ENCODE data around the gene RNF26.
A peak's percentile ranks its signal among the peaks of the same experiment; 100 is the strongest.

Gene RNF26

DNA sequence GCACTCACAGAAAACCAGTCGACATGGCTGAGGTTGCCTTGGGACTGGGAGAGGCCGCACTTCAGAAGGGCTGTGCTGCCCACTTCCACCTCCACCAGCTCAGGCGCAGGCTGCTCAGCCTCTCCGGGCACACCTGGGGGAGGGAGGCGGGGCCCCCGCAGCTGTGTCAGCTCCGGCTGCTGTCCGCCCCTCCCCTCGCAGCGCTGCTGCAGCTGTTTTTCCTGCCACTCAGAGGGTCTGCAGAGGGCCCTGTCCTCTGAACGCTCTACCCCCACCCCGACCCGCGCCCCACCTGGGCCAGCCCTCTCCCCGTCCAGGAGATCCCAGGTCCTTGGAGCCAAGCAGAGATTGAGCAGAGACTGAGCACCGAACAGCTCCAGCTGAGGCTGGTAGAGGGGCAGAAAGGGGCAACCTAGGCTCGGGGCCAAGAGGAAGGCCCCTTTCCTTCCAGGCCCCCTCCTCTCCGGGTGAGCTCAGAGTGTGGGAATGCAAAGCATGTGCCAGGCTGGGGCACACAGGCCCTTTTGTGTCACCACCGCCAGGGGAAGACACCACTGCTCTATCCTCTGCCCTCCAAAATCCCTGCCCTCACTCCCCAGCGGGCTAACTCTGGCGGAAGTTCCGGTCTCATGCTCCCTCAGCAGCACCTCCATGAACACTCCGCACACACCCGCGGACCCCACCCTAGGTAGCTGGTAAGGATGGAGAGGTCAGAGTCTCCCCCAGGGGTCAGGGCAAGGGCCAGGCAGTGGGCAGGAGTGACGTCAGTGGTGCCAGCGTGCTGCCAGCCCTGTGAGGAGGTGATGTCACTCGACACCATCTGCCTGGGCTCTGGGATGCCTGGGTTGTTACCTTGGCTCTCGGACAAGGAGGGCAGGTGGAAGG lies 19.0 kb upstream of the RNF26 start:
- Histone ChIP-seq H3K27me3 (ENCODE audit: control insufficient read depth in 2 of 2, insufficient read depth in 2 of 2, low read length in 2 of 2) (peaks cover 18 to 38% of the 10 kb centered on the region in 2 donors), H3K9me3 (ENCODE audit: control insufficient read depth in 2 of 2, low read length in 2 of 2) (no peaks in the 10 kb centered on the region), H3K27ac (ENCODE audit: low read depth in 2 of 2, low read length in 2 of 2) (peak overlapping the region; percentile 63 to 68), H3K9ac (ENCODE audit: low read depth in 1 of 2, low read length in 2 of 2) (peak overlapping the region; percentile 59 to 65), H3K4me1 (ENCODE audit: control insufficient read depth in 2 of 2, insufficient read depth in 2 of 2, low read length in 2 of 2) (peaks cover 10 to 32% of the 10 kb centered on the region in 2 donors), H3K36me3 (ENCODE audit: control insufficient read depth in 2 of 2, insufficient read depth in 2 of 2, low read length in 2 of 2) (no peaks in the 10 kb centered on the region), H3K4me3 (ENCODE audit: low read length in 2 of 2) (peak overlapping the region; percentile 66 to 69)

GRCh38 chr11:119316016-119316728 lies 18.2 kb upstream of the RNF26 start:
- Histone ChIP-seq H3K4me3 (ENCODE audit: low read length in 2 of 2) (peak overlapping the region; percentile 66 to 69), H3K4me1 (ENCODE audit: control insufficient read depth in 2 of 2, insufficient read depth in 2 of 2, low read length in 2 of 2) (peaks cover 13 to 39% of the 10 kb centered on the region in 2 donors), H3K27me3 (ENCODE audit: control insufficient read depth in 2 of 2, insufficient read depth in 2 of 2, low read length in 2 of 2) (peaks cover 18 to 42% of the 10 kb centered on the region in 2 donors), H3K9ac (ENCODE audit: low read depth in 1 of 2, low read length in 2 of 2) (peak overlapping the region; percentile 59 to 65), H3K9me3 (ENCODE audit: control insufficient read depth in 2 of 2, low read length in 2 of 2) (no peaks in the 10 kb centered on the region), H3K27ac (ENCODE audit: low read depth in 2 of 2, low read length in 2 of 2) (peak overlapping the region; percentile 63 to 68), H3K36me3 (ENCODE audit: control insufficient read depth in 2 of 2, insufficient read depth in 2 of 2, low read length in 2 of 2) (no peaks in the 10 kb centered on the region)

DNA sequence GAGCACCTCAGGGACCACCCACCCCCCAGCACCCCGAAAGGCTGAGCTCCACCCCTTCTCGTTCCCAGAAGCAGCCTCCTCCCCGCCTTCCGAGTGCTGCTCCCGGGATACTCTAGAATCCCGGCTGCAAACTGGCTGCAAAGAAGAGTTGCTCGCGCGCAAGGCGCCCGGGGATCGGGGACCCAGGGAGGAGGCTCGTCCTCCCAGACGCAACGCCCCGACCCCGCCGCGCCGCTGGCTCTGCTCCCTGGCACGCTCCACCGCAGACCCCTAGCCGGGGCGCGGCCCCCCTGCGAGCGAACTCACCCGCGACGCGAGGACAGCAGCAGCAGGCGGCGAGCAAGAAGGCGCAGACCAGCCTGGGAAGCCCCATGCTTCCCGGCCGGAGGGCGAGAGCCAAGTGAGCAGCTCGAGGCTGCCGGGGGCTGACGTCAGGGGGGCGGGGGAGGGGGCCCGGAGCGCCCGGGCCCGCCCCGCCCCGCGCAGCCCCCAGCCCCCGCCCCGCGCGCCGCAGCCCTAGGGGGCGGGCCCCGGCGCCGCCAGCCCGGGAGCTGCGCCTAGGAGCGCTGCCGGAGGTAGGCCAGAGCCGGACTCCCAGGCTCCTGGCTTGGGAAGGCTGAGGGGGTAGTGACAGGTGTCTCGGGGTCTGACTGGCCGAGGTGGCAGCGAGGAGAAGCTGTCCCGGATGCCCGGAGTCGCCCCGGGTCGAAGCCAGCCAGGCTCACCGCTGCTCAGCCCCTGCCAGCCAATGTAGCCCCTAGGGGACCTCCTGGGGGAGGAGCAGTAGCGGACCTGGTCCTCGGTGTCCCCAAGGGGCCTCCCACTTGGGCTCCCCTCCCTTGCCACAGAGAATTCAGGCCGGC lies 17.4 kb upstream of the RNF26 start, which contains the start of gene MCAM:
MCAM (minus strand) TSS at position 402 of the 863 bp plus-strand sequence; CDS start at position 373, 29 bp downstream.
- no peaks in the 10 kb centered on the region for H3K36me3 ChIP-seq (ENCODE audit: control insufficient read depth in 2 of 2, insufficient read depth in 2 of 2, low read length in 2 of 2)
- H3K9ac ChIP-seq (ENCODE audit: low read depth in 1 of 2, low read length in 2 of 2) = peak within 1 kb of the TSS; percentile 59 to 65
- H3K27me3 ChIP-seq (ENCODE audit: control insufficient read depth in 2 of 2, insufficient read depth in 2 of 2, low read length in 2 of 2) = peaks cover 18 to 46% of the 10 kb centered on the region in 2 donors
- peak within 1 kb of the TSS; percentile 66 to 69 for H3K4me3 ChIP-seq (ENCODE audit: low read length in 2 of 2)
- H3K4me1 ChIP-seq (ENCODE audit: control insufficient read depth in 2 of 2, insufficient read depth in 2 of 2, low read length in 2 of 2) = peaks cover 19 to 44% of the 10 kb centered on the region in 2 donors
- no peaks in the 10 kb centered on the region for H3K9me3 ChIP-seq (ENCODE audit: control insufficient read depth in 2 of 2, low read length in 2 of 2)
- peak within 1 kb of the TSS; percentile 70 to 83 for H3K27ac ChIP-seq (ENCODE audit: low read depth in 2 of 2, low read length in 2 of 2)

- Histone ChIP-seq H3K4me3 (ENCODE audit: low read length in 2 of 2) (peak overlapping the region in 1 of 2 donors; percentile 13), H3K27ac (ENCODE audit: low read depth in 2 of 2, low read length in 2 of 2) (peak overlapping the region; percentile 70 to 83), H3K27me3 (ENCODE audit: control insufficient read depth in 2 of 2, insufficient read depth in 2 of 2, low read length in 2 of 2) (peaks cover 18 to 46% of the 10 kb centered on the region in 2 donors), H3K9me3 (ENCODE audit: control insufficient read depth in 2 of 2, low read length in 2 of 2) (no peaks in the 10 kb centered on the region), H3K4me1 (ENCODE audit: control insufficient read depth in 2 of 2, insufficient read depth in 2 of 2, low read length in 2 of 2) (peaks cover 19 to 44% of the 10 kb centered on the region in 2 donors), H3K9ac (ENCODE audit: low read depth in 1 of 2, low read length in 2 of 2) (no peak overlapping the region), H3K36me3 (ENCODE audit: control insufficient read depth in 2 of 2, insufficient read depth in 2 of 2, low read length in 2 of 2) (no peaks in the 10 kb centered on the region)
Measured at GRCh38 chr11:119317592-119318239, 16.6 kb upstream of the RNF26 start.

DNA sequence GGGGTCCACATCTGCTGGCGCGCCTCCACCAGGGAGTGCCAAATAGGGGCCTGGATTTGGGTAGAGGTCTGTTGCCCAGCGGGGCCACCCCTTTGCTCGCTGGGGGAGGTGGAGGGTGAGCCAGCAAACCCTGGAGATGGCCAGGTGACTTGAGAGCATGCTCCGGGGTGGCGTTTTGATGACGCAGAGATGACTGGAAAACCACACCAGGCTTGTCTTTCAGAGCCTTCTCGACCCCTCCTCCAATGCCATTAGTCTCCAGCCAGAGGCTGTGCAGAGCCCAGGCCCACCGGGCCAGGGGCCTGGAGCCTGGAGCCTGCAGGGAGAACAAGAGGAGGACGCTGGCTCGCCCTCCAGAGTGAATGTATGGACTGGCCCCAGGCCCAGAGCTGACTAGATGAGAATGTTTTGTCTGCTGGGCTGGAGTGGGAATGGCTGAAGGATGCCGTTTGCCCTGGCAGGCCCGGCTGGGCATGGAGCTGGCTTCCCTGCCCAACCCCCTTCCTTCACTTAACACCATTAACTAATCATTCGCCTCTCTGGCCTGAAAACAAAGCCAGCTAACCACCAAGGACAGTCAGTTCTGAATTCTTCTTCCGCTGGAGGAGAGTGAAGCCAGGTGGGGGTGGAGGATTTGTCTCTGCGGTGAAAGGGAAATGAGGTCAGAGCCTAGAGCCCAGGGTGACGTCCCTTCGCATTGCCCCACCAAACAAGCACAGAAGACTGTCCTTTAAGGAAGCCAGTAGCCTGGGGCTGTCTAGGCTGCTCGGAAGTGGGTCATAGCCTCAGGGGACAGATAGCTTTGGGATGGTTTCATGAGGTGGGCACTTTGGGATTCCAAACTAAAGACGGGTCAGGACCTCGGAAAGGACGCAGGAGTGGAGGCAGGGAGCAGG lies 15.8 kb upstream of the RNF26 start:
- Histone ChIP-seq H3K36me3 (ENCODE audit: control insufficient read depth in 2 of 2, insufficient read depth in 2 of 2, low read length in 2 of 2) (no peaks in the 10 kb centered on the region), H3K4me1 (ENCODE audit: control insufficient read depth in 2 of 2, insufficient read depth in 2 of 2, low read length in 2 of 2) (peaks cover 19 to 44% of the 10 kb centered on the region in 2 donors), H3K27me3 (ENCODE audit: control insufficient read depth in 2 of 2, insufficient read depth in 2 of 2, low read length in 2 of 2) (peaks cover 18 to 46% of the 10 kb centered on the region in 2 donors), H3K4me3 (ENCODE audit: low read length in 2 of 2) (no peak overlapping the region), H3K27ac (ENCODE audit: low read depth in 2 of 2, low read length in 2 of 2) (peak overlapping the region; percentile 67 to 83), H3K9me3 (ENCODE audit: control insufficient read depth in 2 of 2, low read length in 2 of 2) (no peaks in the 10 kb centered on the region), H3K9ac (ENCODE audit: low read depth in 1 of 2, low read length in 2 of 2) (peak overlapping the region in 1 of 2 donors; percentile 38)

DNA sequence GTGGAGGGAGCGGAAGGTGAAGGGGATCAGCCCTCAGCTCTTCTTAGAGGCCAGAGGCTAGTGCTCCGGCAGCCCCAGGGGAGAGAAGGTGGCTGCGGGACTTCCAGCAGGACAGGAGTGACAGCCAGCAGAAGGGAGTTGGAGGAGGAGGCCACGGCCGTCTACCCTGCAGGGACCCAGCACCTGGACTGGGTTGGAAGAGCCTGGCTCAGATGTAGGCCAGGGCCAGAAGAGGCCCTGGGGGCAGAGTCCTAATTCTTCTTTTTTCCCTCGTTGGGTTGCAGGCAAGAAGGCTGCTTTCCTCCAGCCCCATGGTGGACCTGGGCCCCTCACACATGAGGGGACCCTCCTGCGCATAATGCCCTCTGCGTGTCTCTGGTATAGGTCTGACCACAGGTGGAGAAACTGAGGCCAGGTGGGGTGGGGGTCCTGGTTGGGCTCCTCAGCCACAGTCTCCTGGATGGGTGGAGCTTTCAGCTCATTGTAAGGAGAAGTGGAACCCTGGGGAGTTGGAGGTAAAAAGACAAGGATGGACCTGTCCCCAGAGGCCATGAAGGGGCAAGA lies 15.1 kb upstream of the RNF26 start:
- H3K9me3 ChIP-seq (ENCODE audit: control insufficient read depth in 2 of 2, low read length in 2 of 2) = no peaks in the 10 kb centered on the region
- H3K9ac ChIP-seq (ENCODE audit: low read depth in 1 of 2, low read length in 2 of 2) = peak overlapping the region in 1 of 2 donors; percentile 38
- H3K4me1 ChIP-seq (ENCODE audit: control insufficient read depth in 2 of 2, insufficient read depth in 2 of 2, low read length in 2 of 2) = peaks cover 19 to 44% of the 10 kb centered on the region in 2 donors
- no peaks in the 10 kb centered on the region for H3K36me3 ChIP-seq (ENCODE audit: control insufficient read depth in 2 of 2, insufficient read depth in 2 of 2, low read length in 2 of 2)
- H3K4me3 ChIP-seq (ENCODE audit: low read length in 2 of 2) = no peak overlapping the region
- peak overlapping the region; percentile 67 to 83 for H3K27ac ChIP-seq (ENCODE audit: low read depth in 2 of 2, low read length in 2 of 2)
- peaks cover 18 to 46% of the 10 kb centered on the region in 2 donors for H3K27me3 ChIP-seq (ENCODE audit: control insufficient read depth in 2 of 2, insufficient read depth in 2 of 2, low read length in 2 of 2)

GRCh38 chr11:119319700-119320239 lies 14.6 kb upstream of the RNF26 start:
- Histone ChIP-seq H3K9ac (ENCODE audit: low read depth in 1 of 2, low read length in 2 of 2) (no peak overlapping the region), H3K4me1 (ENCODE audit: control insufficient read depth in 2 of 2, insufficient read depth in 2 of 2, low read length in 2 of 2) (peaks cover 19 to 44% of the 10 kb centered on the region in 2 donors), H3K36me3 (ENCODE audit: control insufficient read depth in 2 of 2, insufficient read depth in 2 of 2, low read length in 2 of 2) (no peaks in the 10 kb centered on the region), H3K27ac (ENCODE audit: low read depth in 2 of 2, low read length in 2 of 2) (peak overlapping the region; percentile 67 to 83), H3K4me3 (ENCODE audit: low read length in 2 of 2) (no peak overlapping the region), H3K27me3 (ENCODE audit: control insufficient read depth in 2 of 2, insufficient read depth in 2 of 2, low read length in 2 of 2) (peaks cover 18 to 44% of the 10 kb centered on the region in 2 donors), H3K9me3 (ENCODE audit: control insufficient read depth in 2 of 2, low read length in 2 of 2) (no peaks in the 10 kb centered on the region)

- Histone ChIP-seq H3K27ac (ENCODE audit: low read depth in 2 of 2, low read length in 2 of 2) (peak overlapping the region; percentile 77 to 83), H3K9me3 (ENCODE audit: control insufficient read depth in 2 of 2, low read length in 2 of 2) (no peaks in the 10 kb centered on the region), H3K36me3 (ENCODE audit: control insufficient read depth in 2 of 2, insufficient read depth in 2 of 2, low read length in 2 of 2) (no peaks in the 10 kb centered on the region), H3K27me3 (ENCODE audit: control insufficient read depth in 2 of 2, insufficient read depth in 2 of 2, low read length in 2 of 2) (peaks cover 14 to 38% of the 10 kb centered on the region in 2 donors), H3K4me3 (ENCODE audit: low read length in 2 of 2) (peak overlapping the region; percentile 31 to 44), H3K9ac (ENCODE audit: low read depth in 1 of 2, low read length in 2 of 2) (peak overlapping the region; percentile 2 to 70), H3K4me1 (ENCODE audit: control insufficient read depth in 2 of 2, insufficient read depth in 2 of 2, low read length in 2 of 2) (peaks cover 18 to 40% of the 10 kb centered on the region in 2 donors)
Measured at GRCh38 chr11:119320240-119320775, 14.0 kb upstream of the RNF26 start.
